Measurements from ENCODE around the gene ASTN1.

Gene ASTN1

DNA sequence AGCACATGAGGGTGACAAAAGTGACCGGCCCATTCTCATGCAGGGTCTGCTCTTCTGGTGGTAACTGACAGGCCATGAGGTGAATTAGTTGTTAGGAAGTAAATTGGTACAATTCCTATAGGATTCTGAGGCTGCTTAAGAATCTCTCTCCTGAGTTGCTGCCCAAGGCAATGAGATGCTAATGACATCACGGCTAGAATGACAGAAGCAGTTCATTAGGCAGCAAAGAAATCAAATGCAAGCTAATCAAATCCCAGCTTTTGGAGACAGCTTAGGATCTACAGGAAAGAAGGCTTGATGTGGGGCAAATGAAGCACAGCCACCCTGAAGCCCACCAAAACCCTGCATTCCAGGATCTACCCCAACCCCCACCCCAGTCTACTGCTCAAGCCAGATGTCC lies 265.2 kb downstream of the ASTN1 start:
- peaks cover 35 to 83% of the 10 kb centered on the region in 2 experiments for H3K27me3 ChIP-seq (ENCODE audit: control insufficient read depth in 1 of 2, insufficient read depth in 1 of 2, low read length in 2 of 2)
- no peak overlapping the region for H2BK12ac ChIP-seq (ENCODE audit: low read length in 2 of 2)
- no peaks in the 10 kb centered on the region for H3K9me3 ChIP-seq (ENCODE audit: control insufficient read depth, low read length)
- H3K14ac ChIP-seq (ENCODE audit: low read length in 2 of 2), result no peak overlapping the region
- no peak overlapping the region for H3K9ac ChIP-seq (ENCODE audit: low read length)
- 89% methylated on average over 2 of the region's 2 CpGs for WGBS
- H2AFZ ChIP-seq (ENCODE audit: low read depth, low read length), result no peak overlapping the region
- H2BK120ac ChIP-seq (ENCODE audit: low read depth, low read length), result no peak overlapping the region
- H3K23ac ChIP-seq (ENCODE audit: low read length in 2 of 2), result no peak overlapping the region
- no peaks in the 10 kb centered on the region for H3K4me1 ChIP-seq (ENCODE audit: control insufficient read depth, insufficient read depth, low read depth, low read length)
- H2BK5ac ChIP-seq (ENCODE audit: low read depth, low read length, poor library complexity, severe bottlenecking), result no peak overlapping the region
- H4K91ac ChIP-seq (ENCODE audit: low read length), result no peak overlapping the region
- no peak overlapping the region for H2AK5ac ChIP-seq (ENCODE audit: low read length, severe bottlenecking)
- H2BK15ac ChIP-seq (ENCODE audit: low read depth, poor library complexity, severe bottlenecking), result no peak overlapping the region
- no peak overlapping the region for H3K18ac ChIP-seq (ENCODE audit: low read depth in 1 of 2, low read length in 2 of 2)
- H3K36me3 ChIP-seq (ENCODE audit: control insufficient read depth in 1 of 2, insufficient read depth in 2 of 2, low read depth in 1 of 2, low read length in 2 of 2), result no peaks in the 10 kb centered on the region
- no peak overlapping the region for H3K4ac ChIP-seq (ENCODE audit: low read depth in 1 of 2, low read length in 2 of 2)
- no peak overlapping the region for H4K8ac ChIP-seq (ENCODE audit: low read length)
- H3K79me1 ChIP-seq (replicated peaks; ENCODE audit: low read length, poor library complexity, severe bottlenecking), result no peaks in the 10 kb centered on the region
- H3K27ac ChIP-seq (ENCODE audit: low read length, poor library complexity, severe bottlenecking), result no peak overlapping the region
- H3K4me3 ChIP-seq (ENCODE audit: insufficient read depth in 1 of 2, low read depth in 1 of 2, low read length in 2 of 2), result no peak overlapping the region
- no peak for DNase-seq
- H3K4me2 ChIP-seq (ENCODE audit: low read length, poor library complexity, severe bottlenecking), result no peak overlapping the region

DNA sequence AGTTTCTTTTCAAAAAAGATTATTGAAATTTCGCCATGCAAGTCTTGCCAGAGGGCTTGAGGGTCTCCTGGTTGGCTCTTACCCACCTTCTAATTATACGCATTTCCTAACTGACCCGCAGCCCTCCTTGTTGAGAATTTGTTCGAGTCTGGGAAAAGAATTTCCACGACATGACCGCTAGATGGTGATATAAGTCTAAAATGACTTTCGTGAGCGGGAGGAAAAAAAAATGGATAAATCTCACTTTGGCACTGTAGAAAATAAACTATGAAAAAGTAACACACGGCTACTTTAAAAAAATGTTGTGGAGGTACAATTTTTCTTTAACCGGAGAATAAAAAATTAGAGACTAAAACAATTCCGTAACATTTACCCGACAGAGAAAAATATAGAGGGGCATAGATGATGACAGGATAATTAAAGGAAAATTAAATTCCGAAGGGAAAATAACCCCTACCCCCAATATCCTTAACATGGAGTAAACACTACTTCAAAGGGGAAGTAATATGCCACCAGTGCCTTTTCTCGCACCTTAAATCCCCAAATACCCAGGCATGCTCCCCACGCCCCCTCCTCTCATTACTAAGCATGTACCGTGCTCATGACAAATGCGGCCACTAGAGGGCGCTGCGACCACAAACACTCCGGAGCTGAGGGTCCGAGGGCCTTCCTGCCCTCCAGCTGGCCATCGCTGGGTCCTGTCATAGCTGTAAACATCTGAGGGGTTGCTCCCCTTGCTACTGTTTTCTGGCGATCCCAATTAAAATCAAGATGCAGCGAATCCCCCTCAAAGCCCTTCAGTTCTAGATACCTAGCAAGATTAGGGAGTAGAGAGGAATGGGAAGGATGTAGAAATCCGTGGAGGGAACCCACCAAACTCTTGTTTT lies 266.9 kb downstream of the ASTN1 start:
- Histone ChIP-seq H3K27ac (ENCODE audit: low read length, poor library complexity, severe bottlenecking) (no peak overlapping the region), H4K8ac (ENCODE audit: low read length) (no peak overlapping the region), H3K4ac (ENCODE audit: low read depth in 1 of 2, low read length in 2 of 2) (no peak overlapping the region), H3K36me3 (ENCODE audit: control insufficient read depth in 1 of 2, insufficient read depth in 2 of 2, low read depth in 1 of 2, low read length in 2 of 2) (no peaks in the 10 kb centered on the region), H3K23ac (ENCODE audit: low read length in 2 of 2) (no peak overlapping the region), H2BK15ac (ENCODE audit: low read depth, poor library complexity, severe bottlenecking) (no peak overlapping the region), H2AFZ (ENCODE audit: low read depth, low read length) (no peak overlapping the region), H2AK5ac (ENCODE audit: low read length, severe bottlenecking) (no peak overlapping the region), H3K18ac (ENCODE audit: low read depth in 1 of 2, low read length in 2 of 2) (no peak overlapping the region), H4K91ac (ENCODE audit: low read length) (no peak overlapping the region), H3K4me2 (ENCODE audit: low read length, poor library complexity, severe bottlenecking) (peak overlapping the region; percentile 9), H3K4me1 (ENCODE audit: control insufficient read depth, insufficient read depth, low read depth, low read length) (no peaks in the 10 kb centered on the region), H2BK120ac (ENCODE audit: low read depth, low read length) (no peak overlapping the region), H3K9ac (ENCODE audit: low read length) (peak overlapping the region; percentile 73), H3K27me3 (ENCODE audit: control insufficient read depth in 1 of 2, insufficient read depth in 1 of 2, low read length in 2 of 2) (peaks cover 18 to 83% of the 10 kb centered on the region in 2 experiments), H3K4me3 (ENCODE audit: insufficient read depth in 1 of 2, low read depth in 1 of 2, low read length in 2 of 2) (peak overlapping the region in 1 of 2 experiments; percentile 72), H2BK5ac (ENCODE audit: low read depth, low read length, poor library complexity, severe bottlenecking) (no peak overlapping the region), H3K9me3 (ENCODE audit: control insufficient read depth, low read length) (no peaks in the 10 kb centered on the region), H3K79me1 (replicated peaks; ENCODE audit: low read length, poor library complexity, severe bottlenecking) (no peaks in the 10 kb centered on the region), H3K14ac (ENCODE audit: low read length in 2 of 2) (no peak overlapping the region), H2BK12ac (ENCODE audit: low read length in 2 of 2) (no peak overlapping the region)
- DNase-seq, result peak; percentile 65
- WGBS, result under 1% methylated on average over 14 of the region's 25 CpGs

DNA sequence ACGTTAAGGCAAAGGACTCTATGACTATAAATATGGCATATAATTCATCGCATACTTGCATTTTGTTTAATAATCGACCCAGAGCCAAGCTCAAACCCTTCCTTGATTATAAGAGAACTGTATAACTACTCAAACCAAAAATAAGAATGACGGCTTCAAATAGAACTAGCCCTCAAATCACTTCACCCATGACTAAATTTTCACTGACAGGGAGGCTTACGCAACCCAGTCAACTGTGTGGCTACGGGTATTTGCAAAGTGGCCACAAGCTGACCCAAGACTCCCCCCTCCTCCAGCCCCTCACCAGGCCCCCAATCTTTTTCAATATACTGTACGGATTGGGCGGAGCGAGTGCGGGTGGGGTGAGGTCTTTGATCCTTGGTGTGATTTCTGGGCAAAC lies 268.3 kb downstream of the ASTN1 start:
- 74% methylated on average over 10 of the region's 10 CpGs for WGBS

DNA sequence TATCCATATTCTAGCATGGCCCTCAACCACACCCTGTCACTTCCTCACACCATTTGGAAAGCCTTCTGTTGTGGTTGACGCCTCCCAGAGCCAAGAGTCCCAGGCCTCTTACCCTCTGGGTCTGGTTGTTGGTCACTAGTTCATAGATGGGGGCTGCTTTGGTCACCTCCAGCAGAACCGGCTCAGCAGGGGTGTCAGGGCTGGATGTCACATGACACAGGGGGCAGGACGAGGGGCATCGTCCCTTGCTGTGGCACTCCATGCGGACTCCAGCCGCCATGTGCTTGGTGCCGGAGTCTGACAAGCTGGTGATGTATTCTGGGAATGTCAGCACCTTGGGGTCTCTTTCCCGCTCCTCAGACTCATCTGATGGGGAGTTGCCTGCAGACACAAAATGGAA lies 270.1 kb downstream of the ASTN1 start:
- Histone ChIP-seq H3K27me3 (ENCODE audit: control insufficient read depth in 1 of 2, insufficient read depth in 1 of 2, low read length in 2 of 2) (peaks cover 5 to 66% of the 10 kb centered on the region in 2 experiments), H3K9ac (ENCODE audit: low read length) (no peak overlapping the region), H3K14ac (ENCODE audit: low read length in 2 of 2) (no peak overlapping the region), H3K4me3 (ENCODE audit: insufficient read depth in 1 of 2, low read depth in 1 of 2, low read length in 2 of 2) (no peak overlapping the region), H3K23ac (ENCODE audit: low read length in 2 of 2) (no peak overlapping the region), H2BK5ac (ENCODE audit: low read depth, low read length, poor library complexity, severe bottlenecking) (no peak overlapping the region), H3K18ac (ENCODE audit: low read depth in 1 of 2, low read length in 2 of 2) (no peak overlapping the region), H3K9me3 (ENCODE audit: control insufficient read depth, low read length) (no peaks in the 10 kb centered on the region), H2AFZ (ENCODE audit: low read depth, low read length) (no peak overlapping the region), H3K4ac (ENCODE audit: low read depth in 1 of 2, low read length in 2 of 2) (no peak overlapping the region), H2BK15ac (ENCODE audit: low read depth, poor library complexity, severe bottlenecking) (no peak overlapping the region), H2AK5ac (ENCODE audit: low read length, severe bottlenecking) (no peak overlapping the region), H3K27ac (ENCODE audit: low read length, poor library complexity, severe bottlenecking) (no peak overlapping the region), H3K79me1 (replicated peaks; ENCODE audit: low read length, poor library complexity, severe bottlenecking) (no peaks in the 10 kb centered on the region), H4K8ac (ENCODE audit: low read length) (no peak overlapping the region), H3K4me1 (ENCODE audit: control insufficient read depth, insufficient read depth, low read depth, low read length) (no peaks in the 10 kb centered on the region), H2BK12ac (ENCODE audit: low read length in 2 of 2) (no peak overlapping the region), H3K4me2 (ENCODE audit: low read length, poor library complexity, severe bottlenecking) (no peak overlapping the region), H2BK120ac (ENCODE audit: low read depth, low read length) (no peak overlapping the region), H4K91ac (ENCODE audit: low read length) (no peak overlapping the region), H3K36me3 (ENCODE audit: control insufficient read depth in 1 of 2, insufficient read depth in 2 of 2, low read depth in 1 of 2, low read length in 2 of 2) (no peaks in the 10 kb centered on the region)
- no peak for DNase-seq
- 88% methylated on average over 8 of the region's 8 CpGs for WGBS

More for the DNA sequence above, 268.3 kb downstream of the ASTN1 start:
- Histone ChIP-seq H3K4me3 (ENCODE audit: insufficient read depth in 1 of 2, low read depth in 1 of 2, low read length in 2 of 2) (no peak overlapping the region), H2BK5ac (ENCODE audit: low read depth, low read length, poor library complexity, severe bottlenecking) (no peak overlapping the region), H3K4ac (ENCODE audit: low read depth in 1 of 2, low read length in 2 of 2) (no peak overlapping the region), H3K18ac (ENCODE audit: low read depth in 1 of 2, low read length in 2 of 2) (no peak overlapping the region), H3K4me1 (ENCODE audit: control insufficient read depth, insufficient read depth, low read depth, low read length) (no peaks in the 10 kb centered on the region), H4K8ac (ENCODE audit: low read length) (no peak overlapping the region), H2AK5ac (ENCODE audit: low read length, severe bottlenecking) (no peak overlapping the region), H3K36me3 (ENCODE audit: control insufficient read depth in 1 of 2, insufficient read depth in 2 of 2, low read depth in 1 of 2, low read length in 2 of 2) (no peaks in the 10 kb centered on the region), H4K91ac (ENCODE audit: low read length) (no peak overlapping the region), H3K14ac (ENCODE audit: low read length in 2 of 2) (no peak overlapping the region), H3K9me3 (ENCODE audit: control insufficient read depth, low read length) (no peaks in the 10 kb centered on the region), H3K23ac (ENCODE audit: low read length in 2 of 2) (no peak overlapping the region), H3K79me1 (replicated peaks; ENCODE audit: low read length, poor library complexity, severe bottlenecking) (no peaks in the 10 kb centered on the region), H3K27me3 (ENCODE audit: control insufficient read depth in 1 of 2, insufficient read depth in 1 of 2, low read length in 2 of 2) (peaks cover 12 to 78% of the 10 kb centered on the region in 2 experiments), H3K27ac (ENCODE audit: low read length, poor library complexity, severe bottlenecking) (no peak overlapping the region), H3K9ac (ENCODE audit: low read length) (no peak overlapping the region), H2AFZ (ENCODE audit: low read depth, low read length) (no peak overlapping the region), H3K4me2 (ENCODE audit: low read length, poor library complexity, severe bottlenecking) (no peak overlapping the region), H2BK120ac (ENCODE audit: low read depth, low read length) (no peak overlapping the region), H2BK12ac (ENCODE audit: low read length in 2 of 2) (no peak overlapping the region), H2BK15ac (ENCODE audit: low read depth, poor library complexity, severe bottlenecking) (no peak overlapping the region)
- DNase-seq, result no peak

Measured in mesenchymal stem cell (in vitro differentiated cells and primary cell).